ENCODE results near the gene RAB25. TPM values are rescaled to one million over a fixed set of nuclear protein-coding genes. Genes with fewer than 3 reads are reported as not detected.
A peak's percentile ranks its signal among the peaks of the same experiment; 100 is the strongest.
"Not testable (repeated sequence)": the region's sequence is repeated elsewhere in the genome, so short reads cannot be mapped to it uniquely, and the experiment has no call there.

Gene RAB25
- total and polyA plus RNA-seq, 9 donors = 0.28 to 38.6 (median 2.9) TPM; not detected in 1

- H3K27ac ChIP-seq = peak overlapping the region; percentile 90 to 94
- intact Hi-C loops (cut with DNase I) = no loop called here
- no peaks in the 10 kb centered on the region for H3K9me3 ChIP-seq
- TF ChIP-seq EP300 (IDR thresholded peaks at IDR 0.05) = no peak
- no peak for TF ChIP-seq CTCF (IDR thresholded peaks at IDR 0.05)
- no peak for TF ChIP-seq POLR2A (IDR thresholded peaks at IDR 0.05)
- peak in 3 of 5 donors; percentile 46 to 71 (median 60) for DNase-seq
- peaks cover 23% of the 10 kb centered on the region for H3K4me1 ChIP-seq (ENCODE audit: insufficient read depth)
- 0% methylated on average over 39 to 49 of the region's 49 CpGs for WGBS, 3 donors
- H3K27me3 ChIP-seq = no peaks in the 10 kb centered on the region
- peak overlapping the region; percentile 86 for H3K4me3 ChIP-seq
- H3K36me3 ChIP-seq = no peaks in the 10 kb centered on the region
Observed at GRCh38 chr1:156114919-156115513, 54.1 kb downstream of the RAB25 start.

GRCh38 chr1:156115514-156116374 is 54.8 kb downstream of the RAB25 start:
- Histone ChIP-seq H3K4me3 (peak overlapping the region; percentile 86), H3K4me1 (ENCODE audit: insufficient read depth) (peaks cover 30% of the 10 kb centered on the region), H3K9me3 (no peaks in the 10 kb centered on the region), H3K27me3 (no peaks in the 10 kb centered on the region), H3K36me3 (no peaks in the 10 kb centered on the region), H3K27ac (peak overlapping the region; percentile 90 to 94)
- peak; percentile 69 to 83 (median 77) for DNase-seq
- WGBS, 3 donors = 0 to 1% (median 1%) methylated on average over 18 to 19 of the region's 19 CpGs
- intact Hi-C loops (cut with DNase I) = no loop called here
- TF ChIP-seq EP300 (IDR thresholded peaks at IDR 0.05) = no peak
- no peak for TF ChIP-seq POLR2A (IDR thresholded peaks at IDR 0.05)
- TF ChIP-seq CTCF (IDR thresholded peaks at IDR 0.05) = no peak

GRCh38 chr1:156116731-156117130 is 55.8 kb downstream of the RAB25 start:
- H3K27me3 ChIP-seq; H3K9me3 ChIP-seq; intact Hi-C loops (cut with DNase I); H3K36me3 ChIP-seq; DNase-seq: not testable (repeated sequence)
- Histone ChIP-seq H3K4me3 (peak overlapping the region; percentile 86), H3K4me1 (ENCODE audit: insufficient read depth) (peaks cover 40% of the 10 kb centered on the region), H3K27ac (peak overlapping the region in 1 of 2 donors; percentile 90)
- 33 to 38% (median 35%) methylated on average over 5 of the region's 5 CpGs for WGBS, 3 donors

GRCh38 chr1:156117414-156118176 is 56.6 kb downstream of the RAB25 start:
- 30 to 44% (median 39%) methylated on average over 13 of the region's 13 CpGs for WGBS, 3 donors
- Histone ChIP-seq H3K36me3 (no peaks in the 10 kb centered on the region), H3K27me3 (no peaks in the 10 kb centered on the region), H3K27ac (peak overlapping the region; percentile 16 to 47), H3K4me1 (ENCODE audit: insufficient read depth) (peaks cover 42% of the 10 kb centered on the region), H3K9me3 (no peaks in the 10 kb centered on the region), H3K4me3 (peak overlapping the region; percentile 86)
- peak in 1 of 5 donors; percentile 25 for DNase-seq
- intact Hi-C loops (cut with DNase I) = no loop called here
- TF ChIP-seq EP300 (IDR thresholded peaks at IDR 0.05) (no peak), CTCF (IDR thresholded peaks at IDR 0.05) (no peak), POLR2A (IDR thresholded peaks at IDR 0.05) (no peak)

Measured in ovary (tissue), 9 donors.